ENCODE data around the gene INSIG2. TPM values are rescaled to one million over a fixed set of nuclear protein-coding genes. Genes with fewer than 3 reads are reported as not detected.

INSIG2 gene
- total and polyA plus RNA-seq, 2 experiments from 2014 or later = 27.3 to 35.3 TPM

- no peaks in the 10 kb centered on the region for H3K79me2 ChIP-seq
- H2AFZ ChIP-seq = no peak overlapping the region
- TF ChIP-seq, protein P1, sequence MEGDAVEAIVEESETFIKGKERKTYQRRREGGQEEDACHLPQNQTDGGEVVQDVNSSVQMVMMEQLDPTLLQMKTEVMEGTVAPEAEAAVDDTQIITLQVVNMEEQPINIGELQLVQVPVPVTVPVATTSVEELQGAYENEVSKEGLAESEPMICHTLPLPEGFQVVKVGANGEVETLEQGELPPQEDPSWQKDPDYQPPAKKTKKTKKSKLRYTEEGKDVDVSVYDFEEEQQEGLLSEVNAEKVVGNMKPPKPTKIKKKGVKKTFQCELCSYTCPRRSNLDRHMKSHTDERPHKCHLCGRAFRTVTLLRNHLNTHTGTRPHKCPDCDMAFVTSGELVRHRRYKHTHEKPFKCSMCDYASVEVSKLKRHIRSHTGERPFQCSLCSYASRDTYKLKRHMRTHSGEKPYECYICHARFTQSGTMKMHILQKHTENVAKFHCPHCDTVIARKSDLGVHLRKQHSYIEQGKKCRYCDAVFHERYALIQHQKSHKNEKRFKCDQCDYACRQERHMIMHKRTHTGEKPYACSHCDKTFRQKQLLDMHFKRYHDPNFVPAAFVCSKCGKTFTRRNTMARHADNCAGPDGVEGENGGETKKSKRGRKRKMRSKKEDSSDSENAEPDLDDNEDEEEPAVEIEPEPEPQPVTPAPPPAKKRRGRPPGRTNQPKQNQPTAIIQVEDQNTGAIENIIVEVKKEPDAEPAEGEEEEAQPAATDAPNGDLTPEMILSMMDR (IDR thresholded peaks at IDR 0.05; ENCODE audit: poor library complexity) = no peak
- no peak for TF ChIP-seq EZH2 (IDR thresholded peaks at IDR 0.05; ENCODE audit: borderline replicate concordance)
- TF ChIP-seq EZH2phosphoT487 (IDR thresholded peaks at IDR 0.05; ENCODE audit: low read depth, severe bottlenecking, unreplicated experiment) = no peak
- H3K4me3 ChIP-seq = no peak overlapping the region
- H3K27ac ChIP-seq = no peak overlapping the region
- no peaks in the 10 kb centered on the region for H3K9me2 ChIP-seq (replicated peaks; ENCODE audit: insufficient read depth)
- 85% methylated on average over 3 of the region's 3 CpGs for WGBS (ENCODE audit: low lambda C conversion rate, missing lambda C conversion rate)
- no peaks in the 10 kb centered on the region for H3K9me3 ChIP-seq (ENCODE audit: low read depth)
- DNase-seq (ENCODE audit: low spot score) = no peak
- H3K4me1 ChIP-seq (ENCODE audit: insufficient read depth) = peaks cover 3% of the 10 kb centered on the region
- H3K27me3 ChIP-seq = no peaks in the 10 kb centered on the region
- no peak overlapping the region for H3K4me2 ChIP-seq
- H4K20me1 ChIP-seq (ENCODE audit: insufficient read depth, poor library complexity, severe bottlenecking) = no peaks in the 10 kb centered on the region
- no peaks in the 10 kb centered on the region for H3K36me3 ChIP-seq (replicated peaks; ENCODE audit: insufficient read depth, low read depth)
These were observed 9.5 kb upstream of the INSIG2 start for GRCh38 chr2:118078734-118079133.

DNA sequence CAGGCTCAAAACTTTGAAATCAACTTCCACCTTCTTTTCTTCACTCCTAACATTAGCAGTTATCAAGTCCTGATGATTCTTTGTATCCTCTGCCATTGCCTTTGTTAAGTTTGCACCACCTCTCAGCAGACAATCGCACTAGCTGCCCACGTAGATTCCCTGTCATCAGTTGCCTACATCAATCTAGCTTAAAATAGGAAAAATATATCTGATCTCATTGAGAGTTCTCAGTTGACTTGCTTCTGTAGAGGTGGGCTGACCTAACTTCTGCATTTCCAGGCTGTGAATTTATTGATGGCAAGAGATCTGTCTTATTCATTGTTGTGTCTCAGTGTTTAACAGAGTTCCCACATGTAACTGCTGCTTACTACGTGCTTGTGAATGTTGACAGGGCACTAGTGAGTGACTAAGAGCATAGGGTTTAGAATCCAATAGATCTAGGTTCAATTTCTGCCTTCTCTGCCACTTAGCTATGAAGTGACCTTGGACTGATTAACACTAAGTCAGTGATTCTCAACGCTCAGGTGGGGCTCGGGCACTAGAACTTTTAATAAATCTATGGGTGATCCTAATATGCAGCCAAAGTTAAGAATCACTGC lies 3.7 kb upstream of the INSIG2 start:
- TF ChIP-seq EZH2 (IDR thresholded peaks at IDR 0.05; ENCODE audit: borderline replicate concordance) (no peak), EZH2phosphoT487 (IDR thresholded peaks at IDR 0.05; ENCODE audit: low read depth, severe bottlenecking, unreplicated experiment) (no peak)
- TF ChIP-seq, protein P1 (IDR thresholded peaks at IDR 0.05; ENCODE audit: poor library complexity) = no peak
- Histone ChIP-seq H3K79me2 (peaks cover 10% of the 10 kb centered on the region), H3K27ac (peak overlapping the region; percentile 62), H3K36me3 (replicated peaks; ENCODE audit: insufficient read depth, low read depth) (no peaks in the 10 kb centered on the region), H3K4me3 (no peak overlapping the region), H4K20me1 (ENCODE audit: insufficient read depth, poor library complexity, severe bottlenecking) (no peaks in the 10 kb centered on the region), H3K4me1 (ENCODE audit: insufficient read depth) (peaks cover 24% of the 10 kb centered on the region), H3K4me2 (peak overlapping the region; percentile 49), H2AFZ (no peak overlapping the region), H3K27me3 (no peaks in the 10 kb centered on the region), H3K9me2 (replicated peaks; ENCODE audit: insufficient read depth) (no peaks in the 10 kb centered on the region), H3K9me3 (ENCODE audit: low read depth) (no peaks in the 10 kb centered on the region)
- 81% methylated on average over 5 of the region's 5 CpGs for WGBS (ENCODE audit: low lambda C conversion rate, missing lambda C conversion rate)
- DNase-seq (ENCODE audit: low spot score) = no peak

DNA sequence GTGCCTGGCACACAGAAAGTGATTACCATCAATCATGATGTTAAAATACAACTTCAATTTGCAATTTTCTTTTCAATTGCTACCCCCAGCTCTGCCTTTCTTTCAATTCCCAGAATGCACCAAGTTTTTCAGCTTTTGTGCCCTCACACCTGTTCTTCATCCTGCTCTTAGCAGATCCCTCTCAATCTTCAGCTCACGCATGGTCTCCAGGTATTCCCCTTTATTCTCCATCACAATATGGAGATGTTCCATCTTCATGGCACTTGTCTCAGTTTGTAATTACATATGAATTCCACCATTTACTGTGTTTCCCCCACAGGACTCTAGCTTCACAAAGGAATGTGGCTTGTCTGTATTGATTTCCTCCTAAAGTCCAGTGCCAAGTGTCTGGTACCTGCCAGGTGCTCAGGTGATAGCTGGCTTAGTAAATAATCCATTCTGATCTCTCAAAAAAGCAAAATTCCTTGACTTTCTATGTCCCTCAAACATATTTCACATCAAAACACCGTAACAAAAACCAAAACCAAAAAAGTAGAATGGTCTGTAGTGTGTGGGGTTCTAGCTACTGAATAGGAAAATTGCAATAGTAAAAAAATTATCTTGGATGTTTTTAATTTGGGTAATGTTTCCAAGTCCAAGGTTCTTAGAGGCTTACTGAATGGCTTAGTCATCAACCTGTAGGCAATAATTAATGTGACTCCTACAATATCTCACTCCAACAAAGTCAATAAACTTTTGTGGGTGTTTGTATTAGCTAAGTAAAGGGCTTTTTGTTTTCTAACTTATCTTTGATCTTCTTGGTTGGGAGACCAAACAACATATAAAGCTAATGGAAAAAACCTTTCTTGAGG lies 2.9 kb upstream of the INSIG2 start:
- H4K20me1 ChIP-seq (ENCODE audit: insufficient read depth, poor library complexity, severe bottlenecking) = no peaks in the 10 kb centered on the region
- no peak for TF ChIP-seq EZH2phosphoT487 (IDR thresholded peaks at IDR 0.05; ENCODE audit: low read depth, severe bottlenecking, unreplicated experiment)
- TF ChIP-seq, protein P1 (IDR thresholded peaks at IDR 0.05; ENCODE audit: poor library complexity) = no peak
- no peak for TF ChIP-seq EZH2 (IDR thresholded peaks at IDR 0.05; ENCODE audit: borderline replicate concordance)
- 71% methylated on average over 2 of the region's 2 CpGs for WGBS (ENCODE audit: low lambda C conversion rate, missing lambda C conversion rate)
- peak overlapping the region; percentile 73 for H3K4me2 ChIP-seq
- H3K9me2 ChIP-seq (replicated peaks; ENCODE audit: insufficient read depth) = no peaks in the 10 kb centered on the region
- peak; percentile 27 for DNase-seq (ENCODE audit: low spot score)
- H3K27me3 ChIP-seq = no peaks in the 10 kb centered on the region
- peaks cover 18% of the 10 kb centered on the region for H3K79me2 ChIP-seq
- no peaks in the 10 kb centered on the region for H3K36me3 ChIP-seq (replicated peaks; ENCODE audit: insufficient read depth, low read depth)
- H2AFZ ChIP-seq = no peak overlapping the region
- H3K9me3 ChIP-seq (ENCODE audit: low read depth) = no peaks in the 10 kb centered on the region
- H3K4me3 ChIP-seq = no peak overlapping the region
- H3K4me1 ChIP-seq (ENCODE audit: insufficient read depth) = peaks cover 27% of the 10 kb centered on the region
- peak overlapping the region; percentile 88 for H3K27ac ChIP-seq

Data from hepatocyte (in vitro differentiated cells).